ENCODE results near the gene MORF4L2.
"Not testable (repeated sequence)": the region's sequence is repeated elsewhere in the genome, so short reads cannot be mapped to it uniquely, and the experiment has no call there.

The MORF4L2 gene

DNA sequence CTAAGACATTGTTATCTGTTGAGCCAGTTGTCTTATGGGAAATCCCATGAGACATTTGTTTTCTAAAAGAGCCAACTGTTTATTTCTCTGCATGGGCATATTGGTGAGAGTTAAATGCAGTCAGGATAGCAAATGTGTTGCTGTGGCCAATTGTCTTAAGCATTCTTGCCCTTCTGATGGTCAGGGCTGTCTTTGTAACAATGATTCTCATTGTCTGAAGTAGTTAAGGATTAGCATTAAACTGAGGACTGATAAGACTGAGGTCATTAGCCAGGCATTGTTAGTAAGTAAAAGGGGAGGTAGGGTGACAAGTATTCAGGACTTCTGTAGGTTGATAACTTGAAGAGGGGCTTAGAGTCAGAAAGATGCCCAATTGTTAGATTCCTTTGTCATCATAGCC lies 11.2 kb upstream of the MORF4L2 start:
- no peak for TF ChIP-seq ZNF274 (IDR thresholded peaks at IDR 0.05; ENCODE audit: low read depth, low read length)
- no peak overlapping the region for H3K4me3 ChIP-seq (ENCODE audit: low read length)

DNA sequence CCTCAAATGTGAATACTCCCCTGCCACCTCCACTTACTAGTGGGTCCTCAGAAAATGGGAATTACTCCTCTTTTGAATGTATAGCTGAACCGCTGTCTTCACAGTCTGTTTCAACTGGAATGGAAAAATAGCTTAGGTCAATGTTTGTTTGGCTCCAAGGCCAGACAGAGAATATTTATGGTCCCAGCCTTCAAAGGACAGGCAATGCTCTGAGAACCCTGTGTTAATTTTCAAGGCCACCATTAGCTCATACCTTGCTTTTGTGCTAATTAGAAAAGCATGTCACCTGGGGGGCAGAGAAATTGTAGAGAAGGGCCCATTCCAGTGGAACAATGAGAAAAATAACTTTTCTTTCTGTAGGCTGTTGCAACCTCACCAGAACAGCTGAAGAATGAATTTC lies 4.6 kb upstream of the MORF4L2 start:
- no peak for TF ChIP-seq ZNF274 (IDR thresholded peaks at IDR 0.05; ENCODE audit: low read depth, low read length)
- no peak overlapping the region for H3K4me3 ChIP-seq (ENCODE audit: low read length)

DNA sequence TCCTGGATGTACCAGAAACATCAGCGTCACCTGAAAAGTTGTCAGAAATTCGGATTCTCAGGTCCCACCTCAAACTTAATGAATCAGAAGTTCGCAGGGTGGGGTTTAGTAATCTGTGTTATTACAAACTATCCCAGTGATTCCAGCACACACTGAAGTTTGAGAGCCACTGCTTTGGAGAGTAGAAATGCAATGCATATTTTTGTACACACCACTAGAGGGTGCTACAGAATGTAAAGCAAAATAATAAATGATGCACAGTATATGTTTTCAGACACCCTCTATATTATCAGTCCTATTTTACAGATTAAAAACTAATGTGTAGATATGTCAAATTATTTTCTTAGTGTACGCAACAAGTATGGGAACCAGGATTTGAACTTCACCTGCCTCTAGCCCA lies 2.4 kb upstream of the MORF4L2 start:
- no peak overlapping the region for H3K4me3 ChIP-seq (ENCODE audit: low read length)
- no peak for TF ChIP-seq ZNF274 (IDR thresholded peaks at IDR 0.05; ENCODE audit: low read depth, low read length)

DNA sequence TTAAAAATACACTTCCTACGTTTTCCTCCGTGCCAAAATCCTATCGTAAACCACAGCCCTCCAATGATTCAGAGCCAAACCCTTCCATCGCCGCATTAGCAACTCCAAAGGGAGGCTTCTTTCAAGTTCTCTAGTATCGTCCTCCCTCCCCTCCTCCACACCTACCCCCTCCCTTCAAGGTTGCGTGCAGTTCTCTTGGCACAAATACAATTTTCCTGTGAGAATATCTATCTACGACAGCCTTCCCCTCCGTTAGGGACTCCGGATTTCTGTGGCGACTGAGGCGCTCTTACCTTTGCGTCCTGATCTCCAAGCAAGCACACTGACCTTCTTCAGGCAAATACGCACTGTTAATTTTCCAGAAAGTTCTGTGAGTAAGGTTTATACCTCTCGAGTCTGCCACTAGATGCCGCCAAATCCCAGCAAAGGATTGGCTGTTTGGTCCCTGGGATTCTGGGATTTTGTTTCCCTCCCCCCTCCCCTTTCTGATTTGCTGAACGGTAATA lies 1.2 kb upstream of the MORF4L2 start:
- TF ChIP-seq ZNF274 (IDR thresholded peaks at IDR 0.05; ENCODE audit: low read depth, low read length): no peak
- H3K4me3 ChIP-seq (ENCODE audit: low read length): peak overlapping the region; percentile 78

DNA sequence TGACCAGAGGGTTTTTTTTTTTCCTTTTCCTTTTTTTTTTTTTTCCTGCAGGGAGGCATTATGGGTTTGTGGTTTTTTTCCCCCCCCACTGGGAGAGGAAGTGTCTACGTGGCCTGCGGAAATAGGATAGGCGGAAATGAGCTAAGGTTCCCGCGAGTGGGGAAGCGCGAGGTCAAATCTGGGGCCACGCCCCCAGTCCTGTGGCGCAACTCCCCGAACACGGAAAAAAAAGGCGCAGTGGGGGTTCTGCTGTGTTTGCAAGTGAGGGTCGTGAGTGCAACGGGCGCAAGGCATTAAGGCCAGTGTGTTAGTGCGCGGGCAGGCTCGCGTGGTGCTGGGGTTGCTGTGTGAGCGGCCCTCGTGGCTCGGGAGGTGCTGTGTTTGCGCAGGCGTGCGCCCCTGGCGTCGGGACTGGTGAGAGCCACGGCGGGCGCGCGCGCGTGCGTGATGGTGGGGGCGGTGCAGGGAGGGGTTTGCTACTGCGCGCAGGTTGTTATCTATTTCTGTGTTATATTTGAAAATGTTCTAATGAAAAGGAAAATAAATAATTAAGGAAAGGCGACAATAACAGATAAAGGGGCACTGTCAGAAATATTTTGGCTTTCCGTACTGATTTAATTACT lies 685 bp upstream of the MORF4L2 start:
- TF ChIP-seq ZNF274 (IDR thresholded peaks at IDR 0.05; ENCODE audit: low read depth, low read length): no peak
- peak overlapping the region; percentile 78 for H3K4me3 ChIP-seq (ENCODE audit: low read length)

DNA sequence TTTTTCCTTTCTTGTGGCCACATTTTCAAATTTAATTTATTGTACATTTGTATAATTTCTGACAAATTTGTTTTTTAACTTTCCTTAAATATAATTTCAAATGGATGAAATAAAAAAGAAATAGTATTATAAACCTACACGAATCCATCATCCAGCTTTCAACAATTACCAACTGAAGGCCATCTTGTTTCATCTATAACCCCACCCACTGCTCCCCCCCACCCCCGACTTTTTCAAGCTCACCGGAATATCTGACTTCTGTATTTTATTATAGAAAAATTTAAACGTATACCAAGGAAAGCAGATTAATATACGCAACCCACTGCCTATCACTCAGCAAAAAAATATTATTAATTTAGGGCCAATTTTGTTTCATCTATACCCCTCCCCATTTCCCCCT lies 1.1 kb downstream of the MORF4L2 start:
- peak overlapping the region; percentile 88; the same call in 1 of the 2 replicates for H3K4me3 ChIP-seq (ENCODE audit: low read length)
- no peak for TF ChIP-seq ZNF274 (IDR thresholded peaks at IDR 0.05; ENCODE audit: low read depth, low read length)

DNA sequence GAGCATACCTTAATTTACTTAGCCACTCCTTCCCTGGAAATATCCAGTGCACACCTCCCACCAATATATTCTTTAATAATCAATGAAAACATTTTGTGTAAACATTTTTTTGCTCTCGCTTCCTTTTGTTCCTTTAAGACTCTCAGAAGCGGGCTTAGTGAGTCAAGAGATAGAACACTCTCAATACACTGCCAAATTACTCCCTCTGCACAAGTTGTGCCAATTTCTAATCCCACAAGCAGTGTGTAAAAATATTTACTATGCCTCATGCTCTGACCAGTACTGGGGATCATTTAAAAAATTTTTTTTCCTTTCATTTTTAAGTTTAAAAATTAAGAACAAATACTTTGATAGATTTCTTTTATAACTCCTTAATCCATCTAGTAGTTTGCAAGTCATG lies 5.1 kb downstream of the MORF4L2 start:
- no peak for TF ChIP-seq ZNF274 (IDR thresholded peaks at IDR 0.05; ENCODE audit: low read depth, low read length)
- H3K4me3 ChIP-seq (ENCODE audit: low read length): no peak overlapping the region

DNA sequence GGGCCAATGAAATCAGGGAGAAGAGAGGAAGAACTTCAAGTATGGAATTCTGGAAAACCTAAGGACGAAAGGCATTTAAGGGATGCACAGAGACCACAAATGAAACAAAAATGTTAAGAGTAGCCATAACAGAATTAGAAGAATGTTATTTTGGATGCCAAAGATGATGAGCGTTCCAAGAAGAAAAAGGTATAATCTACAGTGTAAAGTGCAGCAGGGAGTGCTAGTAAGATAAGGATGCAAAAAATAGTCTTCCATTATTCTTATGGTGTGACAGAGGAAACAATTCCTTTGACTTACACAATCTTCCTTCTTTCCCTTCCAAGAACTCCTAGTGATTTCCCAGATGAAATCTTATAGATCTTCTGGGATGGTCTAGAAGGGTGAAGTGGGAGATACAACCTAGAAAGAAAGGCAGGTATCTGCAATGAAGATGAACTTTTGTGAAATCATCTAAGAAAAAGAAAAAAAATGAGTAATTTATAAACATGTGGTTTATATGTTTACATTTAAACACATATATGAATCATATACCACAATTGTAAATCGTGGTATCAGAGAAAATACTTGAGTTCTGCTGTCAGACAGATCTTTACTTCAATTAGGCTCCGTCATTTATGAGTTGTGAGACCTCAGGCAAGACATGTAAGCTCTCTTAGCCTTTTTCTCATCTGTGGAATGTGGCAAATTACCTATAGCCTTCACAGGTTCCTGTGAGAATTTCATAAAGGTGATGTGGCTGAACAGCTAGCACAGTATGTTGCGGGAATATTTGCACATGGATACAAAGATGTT lies 8.1 kb downstream of the MORF4L2 start:
- H3K4me3 ChIP-seq (ENCODE audit: low read length): no peak overlapping the region
- TF ChIP-seq ZNF274 (IDR thresholded peaks at IDR 0.05; ENCODE audit: low read depth, low read length): no peak

DNA sequence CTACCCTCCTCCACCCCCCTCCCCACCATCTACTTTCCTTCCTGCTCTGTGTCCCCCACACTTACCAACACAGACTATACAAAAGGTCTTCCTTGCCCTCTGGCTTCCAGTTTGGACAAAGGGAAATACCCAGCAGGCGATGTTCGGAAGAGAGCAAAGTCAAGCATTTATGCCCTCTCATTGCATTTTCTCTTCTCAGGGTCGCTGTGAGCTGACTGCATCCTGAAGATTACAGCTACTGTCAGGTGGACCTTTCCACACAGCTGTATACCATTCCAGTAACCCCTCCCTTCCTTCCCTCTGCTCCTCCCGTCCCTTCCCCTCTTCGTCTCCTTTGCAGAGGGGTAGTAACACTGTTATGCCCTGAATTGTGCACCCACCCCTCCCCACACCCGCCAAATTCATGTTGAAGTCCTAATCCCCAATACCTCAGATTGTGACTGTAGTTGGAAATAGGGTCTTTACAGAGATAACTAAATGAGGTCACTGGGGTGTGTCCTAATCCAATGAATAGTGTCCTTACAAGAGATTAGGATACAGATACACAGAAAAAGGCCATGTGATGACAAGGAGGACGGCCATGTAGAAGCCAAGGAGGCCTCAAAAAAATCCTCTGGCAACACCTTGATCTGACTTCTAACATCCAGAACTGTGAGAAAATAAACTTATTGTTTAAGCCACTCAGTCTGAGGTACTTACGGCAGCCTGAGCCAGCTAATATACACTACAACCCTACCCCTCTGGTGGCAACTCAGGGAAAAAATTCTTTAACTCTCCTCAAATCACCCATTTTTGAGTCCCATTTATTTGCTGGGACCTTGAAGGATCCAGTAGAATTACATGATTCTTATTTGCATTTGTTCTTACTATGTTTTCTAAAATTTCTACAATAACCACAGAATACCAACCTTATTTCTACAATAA lies 11.7 kb downstream of the MORF4L2 start:
- no peak for TF ChIP-seq ZNF274 (IDR thresholded peaks at IDR 0.05; ENCODE audit: low read depth, low read length)
- H3K4me3 ChIP-seq (ENCODE audit: low read length): no peak overlapping the region

DNA sequence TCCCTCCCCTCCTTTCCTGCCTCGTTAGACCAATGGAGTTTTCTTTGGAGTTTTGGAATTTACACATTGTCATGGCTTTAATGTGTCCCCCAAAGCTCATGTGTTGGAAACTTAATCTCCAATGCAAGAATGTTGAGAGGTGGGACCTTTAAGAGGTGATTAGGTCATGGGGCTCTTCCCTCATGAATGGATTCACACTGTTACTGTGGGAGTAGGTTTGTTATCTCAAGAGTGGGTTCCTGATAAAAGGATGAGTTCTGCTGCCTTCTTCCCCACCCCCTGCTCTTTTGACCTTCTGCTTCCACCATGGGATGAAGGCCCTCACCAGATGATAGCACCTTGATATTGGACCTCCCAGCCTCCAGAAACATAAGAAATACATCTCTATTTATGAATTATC lies 16.8 kb downstream of the MORF4L2 start:
- TF ChIP-seq ZNF274 (IDR thresholded peaks at IDR 0.05; ENCODE audit: low read depth, low read length): no peak
- H3K4me3 ChIP-seq (ENCODE audit: low read length): no peak overlapping the region

DNA sequence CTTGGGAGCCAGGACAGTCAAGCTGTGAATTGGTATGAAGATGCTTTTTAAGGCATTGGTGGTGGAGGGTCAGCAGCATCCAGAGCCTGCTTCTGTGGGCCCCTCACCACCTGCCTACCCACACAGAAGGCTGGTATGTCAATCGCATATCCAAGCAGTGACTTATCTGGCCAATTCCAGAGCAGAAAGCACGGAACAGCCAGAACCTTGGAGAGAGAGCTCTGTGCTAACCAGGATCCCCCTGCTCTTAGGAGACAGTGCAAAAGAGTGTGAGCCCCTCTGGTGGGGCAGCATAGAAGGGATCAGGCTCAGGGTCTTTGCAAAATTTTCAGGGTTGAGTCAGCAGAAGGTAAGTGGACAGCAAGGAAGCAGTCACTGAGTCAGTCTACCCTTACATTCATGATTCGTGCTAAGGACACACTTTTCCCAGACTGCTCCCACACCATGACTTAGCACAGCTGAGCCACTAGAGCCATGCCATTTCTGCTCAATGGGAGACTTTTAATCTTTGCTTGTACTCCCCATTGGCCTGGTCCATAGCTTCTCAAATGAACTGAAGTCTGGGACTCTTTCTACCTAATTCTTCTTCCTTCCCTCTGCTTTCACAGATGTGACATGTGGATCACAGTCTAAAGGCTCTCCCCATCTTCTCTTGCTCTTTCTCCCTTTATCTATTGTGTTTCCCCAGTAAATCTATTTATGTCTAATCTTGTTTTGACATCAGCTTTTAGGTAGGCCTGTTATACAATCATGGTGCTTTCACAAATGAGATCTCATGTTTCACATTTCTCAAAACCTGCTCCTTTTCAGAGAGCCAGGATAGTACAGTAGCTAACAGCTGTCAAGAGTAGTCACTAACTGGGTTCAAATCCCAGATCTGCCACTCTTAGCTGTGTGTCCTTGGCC lies 20.0 kb downstream of the MORF4L2 start:
- H3K4me3 ChIP-seq (ENCODE audit: low read length): no peak overlapping the region
- TF ChIP-seq ZNF274 (IDR thresholded peaks at IDR 0.05; ENCODE audit: low read depth, low read length): no peak

DNA sequence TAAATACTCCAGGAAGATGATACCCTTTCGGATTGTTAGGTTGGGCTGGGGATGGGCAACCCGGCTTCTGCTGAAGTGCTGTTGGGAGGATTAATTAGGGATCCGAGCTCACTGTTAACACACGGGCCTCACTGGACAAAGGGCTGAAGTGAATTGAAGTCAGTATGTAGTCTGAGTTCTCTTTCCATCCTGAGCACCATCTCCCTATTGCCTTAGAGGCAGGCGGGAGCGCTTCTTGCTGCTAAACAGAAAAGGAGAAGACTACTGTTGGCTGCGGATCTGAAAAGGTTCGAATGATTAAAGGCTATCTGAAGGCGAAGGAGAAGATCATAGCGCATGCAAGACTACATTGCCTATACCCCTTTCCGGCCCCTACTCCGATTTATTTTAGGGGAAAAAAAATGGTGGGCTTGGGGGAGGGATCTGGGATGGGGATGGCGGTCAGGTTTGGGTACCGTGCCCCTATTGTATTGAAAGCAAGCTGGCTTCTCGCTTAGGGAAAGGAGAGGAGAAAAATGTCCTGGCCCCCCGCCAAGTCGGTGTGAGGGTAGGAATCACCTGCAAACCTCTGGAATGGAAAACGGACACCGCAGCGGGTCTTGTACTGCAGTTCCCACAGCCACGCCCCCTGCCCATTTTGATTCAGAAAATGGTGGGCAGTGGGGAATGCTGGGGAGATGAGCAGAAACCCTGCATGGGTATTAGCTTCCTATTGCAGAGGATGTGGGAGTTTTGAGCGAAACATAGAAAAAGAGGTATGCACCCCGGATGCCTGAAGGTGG lies 22.3 kb downstream of the MORF4L2 start:
- no peak for TF ChIP-seq ZNF274 (IDR thresholded peaks at IDR 0.05; ENCODE audit: low read depth, low read length)
- H3K4me3 ChIP-seq (ENCODE audit: low read length): no peak overlapping the region

DNA sequence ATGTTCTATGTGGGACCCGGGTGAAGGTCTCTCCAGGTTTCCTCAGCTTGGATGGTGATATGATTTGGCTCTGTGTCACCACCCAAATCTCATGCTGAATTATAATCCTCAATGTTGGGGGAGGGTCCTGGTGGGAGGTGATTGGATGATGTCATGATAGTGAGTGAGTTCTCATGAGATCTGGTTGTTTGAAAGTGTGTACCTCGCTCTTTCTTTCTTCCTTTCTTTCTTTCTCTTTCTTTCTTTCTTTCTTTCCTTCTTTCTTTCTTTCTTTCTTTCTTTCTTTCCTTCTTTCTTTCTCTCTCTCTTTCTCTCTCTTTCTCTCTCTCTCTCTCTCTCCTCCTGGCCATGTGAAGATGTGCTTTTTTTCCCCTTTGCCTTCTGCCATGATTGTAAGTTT lies 27.0 kb downstream of the MORF4L2 start:
- not testable (repeated sequence) for H3K4me3 ChIP-seq (ENCODE audit: low read length)

All from GM08714 (cell line).